ACC112 (cell line): ENCODE measurements around the gene CGB5.
"Not testable (repeated sequence)": the region's sequence is repeated elsewhere in the genome, so short reads cannot be mapped to it uniquely, and the experiment has no call there.

ENCODE experiments used
- H2AFZ ChIP-seq: fragments of 200-600 bp; sonication (generic); one replicate; pipeline ENCODE4 v1.6.0; 2017; ENCODE audit warnings: antibody characterized with exemption, low read length; ENCODE audit not compliant: unreplicated experiment
- H3K27ac ChIP-seq: fragments of 200-600 bp; sonication (generic); 2 replicates; pipeline ENCODE4 v1.5.1; 2014; ENCODE audit warnings: low read depth, mild to moderate bottlenecking, antibody characterized with exemption, low read length, moderate library complexity
- H3K27me3 ChIP-seq: fragments of 200-600 bp; sonication (generic); 2 replicates; pipeline ENCODE4 v1.6.1; 2014; ENCODE audit warnings: mild to moderate bottlenecking, antibody characterized with exemption, low read length, moderate library complexity, mixed read lengths; ENCODE audit not compliant: insufficient read depth
- H3K36me3 ChIP-seq: fragments of 200-600 bp; sonication (generic); 2 replicates; pipeline ENCODE4 v1.6.1; 2016; ENCODE audit warnings: mild to moderate bottlenecking, antibody characterized with exemption, low read length, moderate library complexity, mixed read lengths; ENCODE audit not compliant: insufficient read depth
- H3K4me1 ChIP-seq: fragments of 200-600 bp; sonication (generic); one replicate; pipeline ENCODE4 v1.6.1; 2016; ENCODE audit warnings: low read length, mixed read lengths; ENCODE audit not compliant: insufficient read depth, unreplicated experiment, control insufficient read depth
- H3K4me3 ChIP-seq: fragments of 200-600 bp; sonication (generic); 2 replicates; pipeline ENCODE4 v1.5.1; 2014; ENCODE audit warnings: mild to moderate bottlenecking, low read depth, low read length
- H3K79me2 ChIP-seq: fragments of 200-600 bp; sonication (generic); one replicate; pipeline ENCODE4 v1.6.0; 2016; ENCODE audit warnings: low read length; ENCODE audit not compliant: control insufficient read depth, unreplicated experiment, insufficient read depth

CGB5 gene

DNA sequence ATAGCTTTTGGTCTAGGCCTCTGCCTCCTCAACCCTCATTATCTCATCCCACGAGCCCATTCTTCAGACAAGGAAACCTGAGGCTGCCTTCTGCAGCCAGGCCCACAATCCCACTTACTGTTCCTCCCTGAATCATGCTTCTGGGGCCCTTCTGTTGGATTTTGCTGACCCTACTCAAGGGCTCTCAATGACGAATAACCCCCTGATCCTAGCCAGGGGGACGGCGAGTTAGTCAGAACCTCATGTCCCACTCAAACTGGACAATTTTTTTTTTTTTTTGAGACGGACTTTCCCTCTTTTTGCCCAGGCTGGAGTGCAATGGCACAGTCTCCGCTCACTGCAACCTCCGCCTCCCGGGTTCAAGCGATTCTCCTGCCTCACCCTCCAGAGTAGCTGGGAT lies 21.5 kb upstream of the CGB5 start:
- no peaks in the 10 kb centered on the region for H3K79me2 ChIP-seq
- no peaks in the 10 kb centered on the region for H3K4me1 ChIP-seq
- H3K27me3 ChIP-seq, result no peaks in the 10 kb centered on the region
- no peak overlapping the region for H2AFZ ChIP-seq
- no peak overlapping the region for H3K27ac ChIP-seq
- H3K36me3 ChIP-seq, result no peaks in the 10 kb centered on the region
- H3K4me3 ChIP-seq, result no peak overlapping the region

GRCh38 chr19:49024233-49024632 lies 19.4 kb upstream of the CGB5 start, which contains the start of gene CGB3:
CGB3 (minus strand) TSS chr19:49024333; CDS start chr19:49023971, 362 bp downstream.
- not testable (repeated sequence) for H3K4me1 ChIP-seq, H3K36me3 ChIP-seq, H3K27me3 ChIP-seq, H3K79me2 ChIP-seq, H3K27ac ChIP-seq, H3K4me3 ChIP-seq, H2AFZ ChIP-seq

DNA sequence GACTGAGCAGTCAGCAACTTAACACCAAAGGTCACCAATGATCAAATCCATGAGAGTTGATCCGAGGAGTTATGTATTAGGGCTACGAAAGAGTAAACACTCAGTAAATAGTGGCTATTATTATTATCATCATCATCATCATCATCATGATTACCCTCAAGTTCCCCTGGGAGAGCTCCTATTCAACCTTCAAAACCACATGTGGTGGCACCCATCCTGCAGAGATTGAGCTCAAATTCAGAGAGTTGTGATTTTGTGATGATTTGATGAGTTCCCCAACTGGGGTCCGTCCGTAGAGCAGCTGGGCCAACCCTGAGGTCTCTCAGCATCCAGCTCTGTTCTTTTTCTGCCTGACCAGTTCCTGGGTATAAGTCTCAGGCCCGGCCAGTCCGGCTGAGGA lies 18.6 kb upstream of the CGB5 start:
- H2AFZ ChIP-seq, H3K79me2 ChIP-seq, H3K4me3 ChIP-seq, H3K4me1 ChIP-seq, H3K27me3 ChIP-seq, H3K36me3 ChIP-seq, H3K27ac ChIP-seq: not testable (repeated sequence)

- not testable (repeated sequence) for H3K4me3 ChIP-seq, H3K27me3 ChIP-seq, H3K79me2 ChIP-seq, H2AFZ ChIP-seq, H3K27ac ChIP-seq, H3K36me3 ChIP-seq, H3K4me1 ChIP-seq
Measured at GRCh38 chr19:49025599-49025998, 18.0 kb upstream of the CGB5 start.

DNA sequence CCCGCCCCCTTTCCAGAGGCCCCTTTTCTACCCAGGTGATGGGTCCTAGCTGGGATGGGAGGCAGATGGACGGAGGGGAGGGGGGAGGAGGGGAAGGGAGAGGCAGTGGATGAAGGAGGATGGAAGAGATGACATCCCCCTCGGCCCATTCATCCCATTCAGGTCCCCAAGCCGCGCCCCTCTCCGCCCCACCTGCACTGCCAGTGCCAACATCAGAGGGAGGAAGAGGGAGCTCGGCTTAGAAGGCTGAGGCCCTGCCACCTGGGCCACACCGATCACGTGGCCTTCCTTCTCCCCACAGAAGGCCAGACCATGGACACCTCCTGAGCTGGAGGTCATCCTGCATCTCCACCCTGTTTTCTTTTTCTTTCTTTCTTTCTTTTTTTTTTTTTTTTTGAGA lies 15.0 kb upstream of the CGB5 start:
- not testable (repeated sequence) for H2AFZ ChIP-seq, H3K27ac ChIP-seq, H3K79me2 ChIP-seq, H3K4me3 ChIP-seq, H3K4me1 ChIP-seq, H3K27me3 ChIP-seq, H3K36me3 ChIP-seq

- H3K36me3 ChIP-seq, H3K27me3 ChIP-seq, H3K4me1 ChIP-seq, H3K79me2 ChIP-seq, H2AFZ ChIP-seq, H3K27ac ChIP-seq, H3K4me3 ChIP-seq: not testable (repeated sequence)
Measured at GRCh38 chr19:49029749-49030148, 13.9 kb upstream of the CGB5 start.

- not testable (repeated sequence) for H3K27ac ChIP-seq, H3K4me3 ChIP-seq, H3K79me2 ChIP-seq, H3K27me3 ChIP-seq, H2AFZ ChIP-seq, H3K36me3 ChIP-seq, H3K4me1 ChIP-seq
Measured at GRCh38 chr19:49030323-49030722, 13.3 kb upstream of the CGB5 start.

DNA sequence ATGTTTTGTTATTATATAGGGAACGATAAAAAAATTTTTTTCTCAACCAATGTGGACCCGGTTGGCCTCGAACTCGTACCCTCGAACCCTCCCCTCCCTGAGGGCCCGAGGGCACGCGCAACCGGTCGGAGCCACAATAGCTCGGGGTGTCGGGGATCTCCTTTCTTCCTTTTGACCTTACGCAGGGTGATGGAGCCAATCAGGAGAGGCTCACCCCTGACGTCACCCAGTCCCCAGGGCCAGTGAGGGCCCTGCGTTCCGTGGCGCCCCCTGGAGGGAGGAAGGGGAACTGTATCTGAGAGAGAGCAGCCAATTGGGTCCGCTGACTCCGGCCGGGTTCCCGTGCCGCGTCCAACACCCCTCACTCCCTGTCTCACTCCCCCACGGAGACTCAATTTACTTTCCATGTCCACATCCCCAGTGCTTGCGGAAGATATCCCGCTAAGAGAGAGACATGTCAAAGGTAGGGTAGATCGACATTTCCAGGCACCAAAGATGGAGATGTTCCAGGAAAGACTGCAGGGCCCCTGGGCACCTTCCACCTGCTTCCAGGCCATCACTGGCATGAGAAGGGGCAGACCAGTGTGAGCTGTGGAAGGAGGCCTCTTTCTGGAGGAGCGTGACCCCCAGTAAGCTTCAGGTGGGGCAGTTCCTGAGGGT lies 11.9 kb upstream of the CGB5 start, which contains the start of gene CGB2:
Gene CGB2 (plus strand): TSS at position 249 of the 660 bp plus-strand sequence. CDS start 206 bp downstream, at position 455.
- not testable (repeated sequence) for H3K36me3 ChIP-seq, H3K4me3 ChIP-seq, H3K27ac ChIP-seq, H3K27me3 ChIP-seq, H3K4me1 ChIP-seq, H3K79me2 ChIP-seq, H2AFZ ChIP-seq

DNA sequence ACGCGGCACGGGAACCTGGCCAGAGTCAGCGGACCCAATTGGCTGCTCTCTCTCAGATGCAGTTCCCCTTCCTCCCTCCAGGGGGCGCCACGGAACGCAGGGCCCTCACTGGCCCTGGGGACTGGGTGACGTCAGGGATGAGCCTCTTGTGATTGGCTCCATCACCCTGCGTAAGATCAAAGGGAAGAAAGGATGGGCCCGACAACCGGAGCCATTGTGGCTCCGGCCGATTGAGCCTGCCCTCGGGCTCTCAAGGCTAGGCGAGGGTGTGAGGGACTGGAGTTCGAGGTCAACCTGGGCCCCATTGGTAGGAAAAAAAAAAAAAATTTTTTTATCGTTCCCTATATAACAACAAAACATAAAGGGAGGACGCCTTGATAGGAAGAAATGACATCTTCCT lies 6.8 kb upstream of the CGB5 start, which contains the start of gene CGB1:
Gene CGB1 (minus strand): TSS at position 81 of the 400 bp plus-strand sequence. CDS start 184 bp downstream, outside the sequence.
- not testable (repeated sequence) for H3K27me3 ChIP-seq, H3K27ac ChIP-seq, H3K79me2 ChIP-seq, H3K36me3 ChIP-seq, H3K4me3 ChIP-seq, H3K4me1 ChIP-seq, H2AFZ ChIP-seq

DNA sequence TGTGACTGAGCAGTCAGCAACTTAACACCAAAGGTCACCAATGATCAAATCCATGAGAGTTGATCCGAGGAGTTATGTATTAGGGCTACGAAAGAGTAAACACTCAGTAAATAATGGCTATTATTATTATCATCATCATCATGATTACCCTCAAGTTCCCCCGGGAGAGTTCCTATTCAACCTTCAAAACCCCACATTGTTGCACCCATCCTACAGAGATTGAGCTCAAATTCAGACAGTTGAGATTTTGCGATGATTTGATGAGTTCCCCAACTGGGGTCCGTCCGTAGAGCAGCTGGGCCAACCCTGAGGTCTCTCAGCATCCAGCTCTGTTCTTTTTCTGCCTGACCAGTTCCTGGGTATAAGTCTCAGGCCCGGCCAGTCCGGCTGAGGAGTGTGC lies 5.5 kb upstream of the CGB5 start:
- not testable (repeated sequence) for H3K27me3 ChIP-seq, H3K4me1 ChIP-seq, H2AFZ ChIP-seq, H3K79me2 ChIP-seq, H3K4me3 ChIP-seq, H3K27ac ChIP-seq, H3K36me3 ChIP-seq

DNA sequence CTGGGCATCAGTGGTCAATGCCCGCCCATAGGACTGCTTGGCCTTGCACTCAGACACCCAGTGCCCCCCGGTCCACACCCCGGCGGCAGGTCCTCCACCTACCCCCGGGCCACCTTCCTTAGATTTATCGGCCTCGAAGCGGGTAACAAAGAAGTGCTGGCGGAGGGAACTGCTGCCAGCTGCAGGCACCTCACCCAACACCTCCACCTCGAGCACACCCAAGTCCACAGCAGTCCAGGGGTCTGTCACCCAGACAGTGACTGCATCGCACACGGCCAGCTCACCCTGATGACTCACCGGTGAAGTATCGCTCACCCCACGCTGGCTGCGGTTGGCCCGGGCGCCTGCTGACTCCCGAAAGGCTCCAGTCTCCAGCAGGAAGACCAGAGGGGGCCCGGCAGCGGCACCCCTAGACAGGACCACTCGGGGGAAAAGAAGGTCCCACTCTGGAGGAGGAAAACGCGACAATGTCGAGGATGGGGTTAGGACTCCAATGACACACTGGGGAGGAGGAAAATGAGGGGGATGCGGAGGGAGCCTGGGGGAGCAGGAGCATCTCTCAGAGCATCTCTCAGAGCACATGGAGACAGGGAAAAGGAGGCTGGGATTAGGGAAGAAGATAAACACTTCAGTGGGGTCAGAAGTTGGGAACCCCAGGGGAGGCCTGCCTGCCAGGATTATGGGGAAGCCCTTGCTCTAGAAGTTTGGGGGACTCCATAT lies 4.9 kb upstream of the CGB5 start:
- H3K27me3 ChIP-seq, H3K36me3 ChIP-seq, H3K79me2 ChIP-seq, H3K4me1 ChIP-seq, H3K27ac ChIP-seq, H3K4me3 ChIP-seq, H2AFZ ChIP-seq: not testable (repeated sequence)
